HFFc6 (cell line): Measurements from ENCODE around the gene LAMA5. TPM values are rescaled to one million over a fixed set of nuclear protein-coding genes. Genes with fewer than 3 reads are reported as not detected.

Experiments
- DNase-seq: peaks from one replicate; pipeline ENCODE4 v3.0.0-alpha.2; 2018
- H3K27ac Mint-ChIP-seq: 2 replicates; pipeline ENCODE4 v1.8.0; 2020; ENCODE audit warnings: mild to moderate bottlenecking, mixed read lengths
- H3K27me3 Mint-ChIP-seq: 2 replicates; pipeline ENCODE4 v1.8.0; 2021; ENCODE audit warnings: mild to moderate bottlenecking, moderate library complexity, mixed read lengths; ENCODE audit not compliant: insufficient read depth
- H3K36me3 Mint-ChIP-seq: 2 replicates; pipeline ENCODE4 v1.8.0; 2021; ENCODE audit warnings: low read depth, mixed read lengths
- H3K4me1 Mint-ChIP-seq: 2 replicates; pipeline ENCODE4 v1.8.0; 2020; ENCODE audit warnings: low read depth, mixed read lengths
- H3K4me3 Mint-ChIP-seq: 2 replicates; pipeline ENCODE4 v1.8.0; 2020; ENCODE audit warnings: mild to moderate bottlenecking, moderate library complexity, mixed read lengths
- H3K9me3 Mint-ChIP-seq: 2 replicates; pipeline ENCODE4 v1.8.0; 2020; ENCODE audit warnings: mild to moderate bottlenecking, mixed read lengths
- total RNA-seq, 6 experiments: library from RNA; stranded (reverse); fragmentation: NEBNext Ultra II Directional; extraction: Animal tissue kit (Norgen Biotek cat#: 25700); gene quantifications; 2 replicates in 1 of 6; 3 replicates in 5 of 6; pipeline ENCODE4 v1.2.3, GENCODE V29; 2021
- TF ChIP-seq, protein P1 (sequence below): fragments of 200-600 bp; sonication (generic); IDR thresholded peaks from 2 replicates; pipeline ENCODE4 v1.5.0; 2021; ENCODE audit warnings: antibody characterized with exemption, mild to moderate bottlenecking

Gene LAMA5
- total RNA-seq, 6 experiments from 2014 or later = 1.2 to 2.4 (median 1.5) TPM

DNA sequence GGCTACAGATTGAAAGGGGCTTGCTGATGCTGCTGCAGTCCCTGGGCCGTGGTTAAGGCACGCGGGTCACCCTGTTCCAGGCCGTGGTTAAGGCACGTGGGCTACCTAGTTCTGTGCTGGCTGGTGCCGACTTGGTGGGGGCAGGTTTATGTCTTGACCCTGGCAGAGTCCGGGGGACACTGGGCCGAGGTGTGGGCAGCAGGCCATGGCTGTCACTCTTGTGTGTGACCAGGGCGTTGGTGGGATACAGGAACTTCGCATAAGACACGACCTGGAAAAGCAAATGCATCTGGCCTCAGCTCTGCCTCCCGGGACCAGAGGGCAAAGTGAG lies 26.2 kb upstream of the LAMA5 start:
- H3K9me3 Mint-ChIP-seq = peaks cover 8% of the 10 kb centered on the region; the same call in 1 of the 2 replicates
- H3K36me3 Mint-ChIP-seq = peaks cover 27% of the 10 kb centered on the region

DNA sequence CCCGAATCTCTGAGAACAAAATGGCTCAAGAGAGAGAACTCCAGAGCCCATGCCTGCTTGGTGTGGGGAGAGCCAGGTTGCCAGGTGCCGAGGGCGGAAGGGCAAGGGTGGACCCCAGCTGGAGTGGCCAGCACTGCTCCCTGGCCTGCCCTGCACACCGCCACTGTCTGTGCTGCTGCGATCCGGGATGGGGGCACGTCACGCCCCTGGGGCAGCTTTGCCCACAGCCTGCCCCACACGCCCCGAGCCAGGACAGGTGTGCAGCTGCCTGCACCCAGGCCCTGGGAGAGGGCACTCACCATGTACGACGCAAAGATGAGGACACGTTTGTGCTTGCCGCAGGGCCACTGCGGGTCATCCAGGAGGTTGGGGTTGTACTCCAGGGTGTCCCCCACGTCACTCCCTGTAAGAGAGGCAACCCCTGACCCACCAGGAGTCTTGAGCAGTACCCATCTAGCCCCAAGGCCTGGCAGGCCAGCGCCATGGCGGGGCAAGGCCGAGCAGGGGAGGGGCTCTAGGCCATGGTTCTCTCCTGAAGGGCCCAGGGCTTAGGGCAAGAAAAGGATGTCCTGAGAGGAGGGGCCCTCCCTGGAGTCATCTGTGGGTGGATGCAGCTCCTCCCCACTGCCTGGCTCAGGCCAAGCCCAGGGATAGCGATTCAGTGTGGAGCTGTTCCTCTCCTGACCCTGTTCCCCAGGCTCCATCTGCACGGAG lies 25.7 kb upstream of the LAMA5 start:
- Mint-ChIP-seq H3K27me3 (peaks cover 2% of the 10 kb centered on the region; the same call in 1 of the 2 replicates), H3K4me3 (no peak overlapping the region), H3K9me3 (0 out of 2 replicates have a peak, but pooled peaks cover 3% of the 10 kb centered on the region), H3K4me1 (peaks cover 15% of the 10 kb centered on the region), H3K27ac (no peak overlapping the region), H3K36me3 (peaks cover 30% of the 10 kb centered on the region)
- DNase-seq = no peak
- TF ChIP-seq, protein P1, sequence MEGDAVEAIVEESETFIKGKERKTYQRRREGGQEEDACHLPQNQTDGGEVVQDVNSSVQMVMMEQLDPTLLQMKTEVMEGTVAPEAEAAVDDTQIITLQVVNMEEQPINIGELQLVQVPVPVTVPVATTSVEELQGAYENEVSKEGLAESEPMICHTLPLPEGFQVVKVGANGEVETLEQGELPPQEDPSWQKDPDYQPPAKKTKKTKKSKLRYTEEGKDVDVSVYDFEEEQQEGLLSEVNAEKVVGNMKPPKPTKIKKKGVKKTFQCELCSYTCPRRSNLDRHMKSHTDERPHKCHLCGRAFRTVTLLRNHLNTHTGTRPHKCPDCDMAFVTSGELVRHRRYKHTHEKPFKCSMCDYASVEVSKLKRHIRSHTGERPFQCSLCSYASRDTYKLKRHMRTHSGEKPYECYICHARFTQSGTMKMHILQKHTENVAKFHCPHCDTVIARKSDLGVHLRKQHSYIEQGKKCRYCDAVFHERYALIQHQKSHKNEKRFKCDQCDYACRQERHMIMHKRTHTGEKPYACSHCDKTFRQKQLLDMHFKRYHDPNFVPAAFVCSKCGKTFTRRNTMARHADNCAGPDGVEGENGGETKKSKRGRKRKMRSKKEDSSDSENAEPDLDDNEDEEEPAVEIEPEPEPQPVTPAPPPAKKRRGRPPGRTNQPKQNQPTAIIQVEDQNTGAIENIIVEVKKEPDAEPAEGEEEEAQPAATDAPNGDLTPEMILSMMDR = no peak

More for the DNA sequence above, 26.2 kb upstream of the LAMA5 start:
- peaks cover 2% of the 10 kb centered on the region; the same call in 1 of the 2 replicates for H3K27me3 Mint-ChIP-seq
- DNase-seq = no peak
- peaks cover 10% of the 10 kb centered on the region for H3K4me1 Mint-ChIP-seq
- H3K4me3 Mint-ChIP-seq = no peak overlapping the region
- TF ChIP-seq, protein P1 = no peak
- no peak overlapping the region for H3K27ac Mint-ChIP-seq

DNA sequence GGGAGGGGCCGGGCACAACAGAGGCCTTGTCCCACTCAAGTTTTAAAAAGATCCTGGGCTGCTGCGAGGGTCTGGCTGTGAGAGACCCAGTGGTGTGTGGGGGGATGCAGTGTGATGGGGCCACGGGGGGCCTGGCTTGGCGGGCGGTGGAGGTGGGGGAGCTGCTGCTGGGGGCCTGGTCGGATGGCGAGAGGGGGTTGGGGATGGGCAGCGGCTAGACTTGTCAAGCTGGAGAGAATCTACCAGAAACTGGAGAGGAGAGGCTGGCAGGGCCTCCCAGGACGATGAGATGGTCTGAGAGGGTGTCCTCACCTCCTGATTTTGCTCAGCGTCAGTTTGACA lies 24.9 kb upstream of the LAMA5 start:
- peaks cover 2% of the 10 kb centered on the region; the same call in 1 of the 2 replicates for H3K27me3 Mint-ChIP-seq
- DNase-seq = no peak
- H3K9me3 Mint-ChIP-seq = no peaks in the 10 kb centered on the region
- H3K4me1 Mint-ChIP-seq = peaks cover 18% of the 10 kb centered on the region
- peaks cover 27% of the 10 kb centered on the region for H3K36me3 Mint-ChIP-seq
- TF ChIP-seq, protein P1 = no peak
- no peak overlapping the region; the same call in 1 of the 2 replicates for H3K27ac Mint-ChIP-seq
- no peak overlapping the region for H3K4me3 Mint-ChIP-seq

DNA sequence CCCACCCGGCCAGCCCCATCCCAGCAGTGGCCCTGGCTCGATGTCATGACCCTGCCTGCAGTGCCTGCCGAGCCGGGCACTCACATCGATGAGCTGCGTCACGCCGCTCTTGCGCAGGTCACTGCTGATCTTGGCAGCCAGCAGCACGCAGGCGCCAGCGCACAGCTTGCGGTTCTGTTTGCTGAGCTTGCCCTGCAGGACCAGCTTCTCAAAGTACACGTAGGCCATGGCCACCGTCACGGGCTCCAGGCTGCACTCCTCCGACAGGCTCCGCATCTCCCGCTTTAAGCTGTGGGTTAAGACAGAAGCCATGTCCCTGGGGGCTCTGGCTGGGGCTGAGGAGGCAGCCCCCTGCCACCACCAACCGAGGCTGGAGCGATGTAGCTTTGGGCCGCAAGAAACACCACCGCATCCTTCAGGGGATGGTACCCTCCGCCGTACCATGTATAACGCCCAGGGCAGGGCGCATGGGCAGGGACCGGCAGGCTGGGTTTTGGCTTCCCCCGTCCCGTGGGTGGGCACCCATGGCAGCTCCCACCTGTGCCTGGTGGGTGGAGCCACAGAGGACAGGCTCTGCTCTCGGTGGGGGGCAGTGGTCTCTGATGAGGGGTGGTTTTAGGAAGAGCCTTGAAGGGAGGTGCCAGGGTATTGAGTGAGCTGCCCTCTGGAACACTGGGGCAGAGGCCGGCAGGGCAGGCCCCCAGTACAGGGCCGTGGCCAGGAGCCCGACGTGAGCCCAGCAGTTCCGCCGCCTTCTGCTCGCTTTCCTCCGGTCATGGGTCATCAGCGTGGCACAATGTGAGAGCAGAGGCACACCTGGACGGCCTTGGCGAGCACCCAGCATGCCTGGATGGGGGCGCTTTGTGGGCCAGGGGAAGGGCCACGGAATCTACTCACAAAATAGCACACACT lies 24.3 kb upstream of the LAMA5 start:
- TF ChIP-seq, protein P1 = no peak
- DNase-seq = no peak
- Mint-ChIP-seq H3K9me3 (no peaks in the 10 kb centered on the region), H3K4me3 (no peak overlapping the region), H3K4me1 (peaks cover 18% of the 10 kb centered on the region), H3K27ac (no peak overlapping the region), H3K36me3 (peaks cover 26% of the 10 kb centered on the region), H3K27me3 (peaks cover 4% of the 10 kb centered on the region)

DNA sequence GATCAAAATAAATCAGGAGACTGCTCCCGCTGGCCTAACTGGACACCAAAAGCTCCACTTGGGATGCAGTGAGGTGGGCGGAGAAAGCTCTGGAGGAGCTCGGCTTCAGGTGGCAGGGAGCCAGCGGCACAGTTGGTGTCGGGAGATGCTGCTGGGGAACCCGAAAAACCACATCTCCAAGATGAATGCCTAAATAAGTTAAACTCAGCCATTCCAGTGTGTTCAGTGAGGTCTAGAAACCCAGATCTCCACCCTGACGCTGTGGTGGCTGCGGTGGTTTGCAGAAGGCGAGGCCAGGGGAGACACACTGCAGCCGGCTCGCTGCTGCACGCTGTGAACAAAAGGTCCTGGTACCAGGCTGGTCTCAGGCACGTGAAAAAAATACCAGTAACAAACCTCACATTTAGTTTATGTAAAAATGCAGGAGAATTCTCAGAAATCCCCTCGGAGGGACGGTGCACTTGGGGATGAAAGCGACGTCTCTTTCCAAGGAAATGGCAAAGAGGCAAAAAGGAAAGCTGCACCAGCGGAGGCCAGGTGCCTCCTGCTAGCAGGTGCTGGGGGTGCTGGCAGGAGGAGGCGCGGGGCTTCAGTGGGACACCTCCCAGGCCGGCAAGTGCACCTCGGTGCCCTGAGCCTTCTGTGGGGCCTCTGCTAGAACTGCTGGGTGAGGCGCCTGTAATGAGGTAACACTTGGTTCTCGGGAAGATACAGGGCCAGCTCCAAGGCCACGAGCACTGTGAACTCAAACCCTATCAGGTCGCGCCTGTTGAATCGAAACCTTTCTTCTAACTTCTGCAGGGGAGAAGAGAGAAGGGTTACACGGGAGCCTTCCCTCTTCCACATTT lies 23.4 kb upstream of the LAMA5 start:
- Mint-ChIP-seq H3K4me1 (peaks cover 25% of the 10 kb centered on the region), H3K4me3 (no peak overlapping the region), H3K36me3 (peaks cover 26% of the 10 kb centered on the region), H3K27me3 (peaks cover 4% of the 10 kb centered on the region), H3K9me3 (no peaks in the 10 kb centered on the region), H3K27ac (no peak overlapping the region)
- TF ChIP-seq, protein P1 = no peak
- no peak for DNase-seq
